Choroid plexus epithelial cell (primary cell): ENCODE results near the gene BCAN.
A peak's percentile ranks its signal among the peaks of the same experiment; 100 is the strongest.

Source experiments
- DNase-seq: peaks from one replicate; pipeline ENCODE4 v3.0.0-alpha.2; 2010; ENCODE audit warnings: low read depth
- H3K4me3 ChIP-seq: 2 replicates; pipeline ENCODE4 v1.5.1; 2011; ENCODE audit warnings: low read depth, mild to moderate bottlenecking, control low read depth, low read length, moderate library complexity
- TF ChIP-seq, protein P1 (sequence below): conservative IDR thresholded peaks from 2 replicates; pipeline ENCODE4 v1.5.1; 2011; ENCODE audit warnings: low read depth, mild to moderate bottlenecking, control low read depth, inconsistent platforms, low read length, moderate library complexity

The BCAN gene

DNA sequence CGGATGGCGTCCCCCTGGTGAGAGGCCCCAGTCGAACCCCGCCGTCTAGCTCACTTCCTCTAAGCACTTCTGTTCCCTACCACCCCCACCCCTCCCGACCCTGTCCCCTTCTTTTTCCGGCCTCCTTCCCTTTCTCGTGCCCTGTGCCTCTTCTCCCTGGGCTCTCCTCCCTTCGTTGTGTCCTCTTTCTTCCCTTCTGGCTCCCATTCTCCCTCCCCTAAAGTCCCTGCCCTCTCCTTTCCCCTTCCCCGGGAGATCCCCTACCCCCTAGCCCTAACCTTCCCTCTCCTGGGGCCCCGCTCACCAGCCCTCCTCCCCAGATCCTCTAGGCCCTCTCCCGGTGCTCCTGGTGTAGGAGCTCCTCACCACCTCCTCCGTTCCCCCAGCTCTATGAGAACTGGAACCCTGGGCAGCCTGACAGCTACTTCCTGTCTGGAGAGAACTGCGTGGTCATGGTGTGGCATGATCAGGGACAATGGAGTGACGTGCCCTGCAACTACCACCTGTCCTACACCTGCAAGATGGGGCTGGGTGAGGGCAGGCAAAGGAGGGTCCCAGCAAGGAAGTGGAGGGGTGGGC lies 15.9 kb downstream of the BCAN start:
- H3K4me3 ChIP-seq, result no peak overlapping the region
- TF ChIP-seq, protein P1, sequence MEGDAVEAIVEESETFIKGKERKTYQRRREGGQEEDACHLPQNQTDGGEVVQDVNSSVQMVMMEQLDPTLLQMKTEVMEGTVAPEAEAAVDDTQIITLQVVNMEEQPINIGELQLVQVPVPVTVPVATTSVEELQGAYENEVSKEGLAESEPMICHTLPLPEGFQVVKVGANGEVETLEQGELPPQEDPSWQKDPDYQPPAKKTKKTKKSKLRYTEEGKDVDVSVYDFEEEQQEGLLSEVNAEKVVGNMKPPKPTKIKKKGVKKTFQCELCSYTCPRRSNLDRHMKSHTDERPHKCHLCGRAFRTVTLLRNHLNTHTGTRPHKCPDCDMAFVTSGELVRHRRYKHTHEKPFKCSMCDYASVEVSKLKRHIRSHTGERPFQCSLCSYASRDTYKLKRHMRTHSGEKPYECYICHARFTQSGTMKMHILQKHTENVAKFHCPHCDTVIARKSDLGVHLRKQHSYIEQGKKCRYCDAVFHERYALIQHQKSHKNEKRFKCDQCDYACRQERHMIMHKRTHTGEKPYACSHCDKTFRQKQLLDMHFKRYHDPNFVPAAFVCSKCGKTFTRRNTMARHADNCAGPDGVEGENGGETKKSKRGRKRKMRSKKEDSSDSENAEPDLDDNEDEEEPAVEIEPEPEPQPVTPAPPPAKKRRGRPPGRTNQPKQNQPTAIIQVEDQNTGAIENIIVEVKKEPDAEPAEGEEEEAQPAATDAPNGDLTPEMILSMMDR, result no peak
- DNase-seq, result no peak

DNA sequence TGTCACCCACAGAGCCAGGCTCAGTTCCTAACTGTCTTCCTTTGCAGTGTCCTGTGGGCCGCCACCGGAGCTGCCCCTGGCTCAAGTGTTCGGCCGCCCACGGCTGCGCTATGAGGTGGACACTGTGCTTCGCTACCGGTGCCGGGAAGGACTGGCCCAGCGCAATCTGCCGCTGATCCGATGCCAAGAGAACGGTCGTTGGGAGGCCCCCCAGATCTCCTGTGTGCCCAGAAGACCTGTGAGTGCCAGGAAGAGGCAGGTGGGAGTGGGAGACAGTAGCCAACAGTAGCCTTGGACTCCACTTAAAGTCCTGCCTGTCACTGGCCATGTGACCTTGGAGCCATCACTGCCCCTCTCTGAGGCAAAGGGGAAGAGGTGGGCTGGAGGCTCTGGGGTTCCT lies 16.6 kb downstream of the BCAN start:
- H3K4me3 ChIP-seq, result no peak overlapping the region
- DNase-seq, result no peak
- TF ChIP-seq, protein P1, result no peak

DNA sequence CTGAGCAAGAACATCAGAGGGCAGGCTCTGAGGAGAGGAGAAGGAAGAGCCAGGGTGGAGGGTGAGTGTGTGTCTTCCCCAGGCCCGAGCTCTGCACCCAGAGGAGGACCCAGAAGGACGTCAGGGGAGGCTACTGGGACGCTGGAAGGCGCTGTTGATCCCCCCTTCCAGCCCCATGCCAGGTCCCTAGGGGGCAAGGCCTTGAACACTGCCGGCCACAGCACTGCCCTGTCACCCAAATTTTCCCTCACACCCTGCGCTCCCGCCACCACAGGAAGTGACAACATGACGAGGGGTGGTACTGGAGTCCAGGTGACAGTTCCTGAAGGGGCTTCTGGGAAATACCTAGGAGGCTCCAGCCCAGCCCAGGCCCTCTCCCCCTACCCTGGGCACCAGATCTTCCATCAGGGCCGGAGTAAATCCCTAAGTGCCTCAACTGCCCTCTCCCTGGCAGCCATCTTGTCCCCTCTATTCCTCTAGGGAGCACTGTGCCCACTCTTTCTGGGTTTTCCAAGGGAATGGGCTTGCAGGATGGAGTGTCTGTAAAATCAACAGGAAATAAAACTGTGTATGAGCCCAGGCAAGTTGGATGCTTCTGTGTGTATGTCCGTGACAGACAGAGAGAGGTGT lies 17.1 kb downstream of the BCAN start:
- TF ChIP-seq, protein P1, result no peak
- no peak for DNase-seq
- H3K4me3 ChIP-seq, result no peak overlapping the region

DNA sequence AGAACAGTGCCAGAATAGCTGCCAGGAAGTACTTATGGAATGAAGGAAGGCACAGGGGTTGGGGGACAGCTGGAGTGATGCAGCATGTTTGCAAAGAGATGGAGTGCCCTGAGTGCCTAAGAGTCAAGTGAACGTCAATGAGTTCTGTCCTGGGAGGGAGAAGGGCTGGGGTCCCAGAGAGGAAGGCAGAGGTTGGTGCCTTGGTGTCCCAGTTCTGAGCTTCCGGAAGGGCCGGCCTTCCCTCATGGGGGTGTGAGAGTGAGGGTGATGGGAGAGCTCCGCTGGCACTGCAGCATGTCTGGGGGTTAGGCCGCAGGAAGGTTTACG lies 17.7 kb downstream of the BCAN start:
- TF ChIP-seq, protein P1, result no peak
- H3K4me3 ChIP-seq, result no peak overlapping the region
- no peak for DNase-seq

DNA sequence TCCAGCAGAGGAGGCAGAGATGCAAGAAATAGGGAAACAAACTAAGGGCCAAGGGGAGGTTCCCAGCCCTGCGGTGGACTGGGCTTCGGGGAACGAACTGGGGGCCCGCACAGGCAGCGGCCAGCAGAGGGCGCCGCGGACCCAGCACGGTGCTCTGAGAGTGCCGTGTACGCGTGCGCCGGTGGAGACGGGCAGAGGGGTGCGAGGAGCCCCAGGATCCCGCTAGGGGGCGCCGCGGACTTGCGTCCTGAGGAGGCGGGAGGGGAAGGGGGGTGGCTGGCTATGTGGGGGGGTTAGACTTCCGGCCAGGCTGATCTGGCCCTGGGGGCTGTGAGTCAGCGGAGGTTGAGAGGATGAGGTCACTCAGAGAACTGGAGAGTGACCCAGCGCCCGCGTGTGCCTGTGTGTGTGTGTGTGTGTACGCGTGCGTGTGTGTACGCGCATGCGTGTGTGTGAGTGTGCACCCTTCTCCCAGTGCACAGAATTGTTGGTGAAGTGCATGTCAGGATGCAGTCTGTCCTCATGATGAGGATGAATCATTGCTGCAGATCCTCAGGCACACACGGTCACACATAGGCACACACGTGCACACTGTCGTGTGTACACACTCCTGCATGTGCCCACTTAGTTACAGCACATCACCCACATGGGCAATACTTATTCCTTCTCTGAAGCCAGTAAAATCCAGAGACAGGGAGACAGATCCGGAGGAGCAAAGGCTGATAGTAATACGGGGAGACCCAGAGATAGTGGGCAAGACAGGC lies 18.3 kb downstream of the BCAN start:
- H3K4me3 ChIP-seq, result peak overlapping the region; percentile 9
- DNase-seq, result peak; percentile 97

DNA sequence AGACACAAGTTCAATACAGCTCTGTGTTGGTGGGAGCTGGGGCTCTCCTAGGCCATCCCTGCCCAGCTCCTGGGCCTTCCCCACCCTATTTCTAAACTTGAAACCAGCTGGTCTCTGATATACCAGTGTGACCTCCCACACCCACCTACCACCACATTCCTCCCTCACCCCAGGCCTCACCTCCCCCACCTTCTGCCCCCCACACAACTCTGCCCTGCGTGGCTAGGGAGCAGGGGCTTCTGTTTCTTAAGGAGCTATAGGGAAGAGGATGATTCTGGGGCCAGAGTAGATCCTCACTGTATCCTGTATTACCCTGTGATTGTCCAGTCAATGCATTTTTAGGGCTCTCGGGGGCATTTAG lies 18.8 kb downstream of the BCAN start:
- TF ChIP-seq, protein P1, result no peak
- DNase-seq, result no peak
- no peak overlapping the region for H3K4me3 ChIP-seq

More for the DNA sequence above, 18.3 kb downstream of the BCAN start:
- TF ChIP-seq, protein P1, result peak; percentile 90
